Adrenal gland (tissue), 12 donors: ENCODE results near the gene PLOD2. TPM values are rescaled to one million over a fixed set of nuclear protein-coding genes. Genes with fewer than 3 reads are reported as not detected.

ENCODE experiments used
- DNase-seq, 7 donors: peaks; one replicate each; pipeline ENCODE4 v3.0.0-alpha.2; 2019 to 2020
- H3K27ac ChIP-seq, 5 donors: fragments of 200-600 bp; sonication (generic) in 4 of 5; 1 replicate in 3 of 5; 2 replicates in 2 of 5; pipeline versions ENCODE4 v1.5.1 to v1.8.0; 2016 to 2020; ENCODE audit warnings: mild to moderate bottlenecking in 1 of 5
- H3K27me3 ChIP-seq: fragments of 200-600 bp; 2 replicates; pipeline ENCODE4 v1.8.0; 2021
- H3K36me3 ChIP-seq, 2 donors: fragments of 200-600 bp; replicated peaks in 1 of 2; 1 replicate in 1 of 2; 2 replicates in 1 of 2; pipeline versions ENCODE4 v1.5.1 to v1.8.0; 2018 to 2022
- H3K4me1 ChIP-seq, 2 donors: fragments of 200-600 bp; replicated peaks in 1 of 2; 1 replicate in 1 of 2; 2 replicates in 1 of 2; pipeline versions ENCODE4 v1.5.1 to v1.8.0; 2018 to 2021
- H3K4me3 ChIP-seq, 4 donors: fragments of 200-600 bp; sonication (generic) in 3 of 4; one replicate each; pipeline ENCODE4 v1.5.1; 2016 to 2018
- H3K9me3 ChIP-seq, 3 donors: fragments of 200-600 bp; sonication (generic) in 1 of 3; replicated peaks in 1 of 3; 1 replicate in 2 of 3; 2 replicates in 1 of 3; pipeline versions ENCODE4 v1.5.1 to v1.8.0; 2016 to 2021
- POLR2A ChIP-seq, 2 donors: fragments of 450-650 bp; IDR thresholded peaks; one replicate each; pipeline ENCODE4 v1.6.1; 2017; ENCODE audit warnings: antibody characterized with exemption in 2 of 2, mild to moderate bottlenecking in 2 of 2, moderate library complexity in 1 of 2
- WGBS, 4 donors: extraction: QIAGEN DNeasy Blood & Tissue Kit in 2 of 4; methylation state at CpG; one replicate each; pipeline versions ENCODE4 v1.1.5 to v1.1.7; 2013 to 2017; 5-methylcytosine and 5-hydroxymethylcytosine counted together
- intact Hi-C, 2 donors: fragments of 100-400 bp; cut with DNase I; formaldehyde crosslinking; loops; one replicate each; pipeline versions ENCODE4 v1.14.1 to v1.15.0; 2022 to 2023
- polyA plus RNA-seq, 3 donors: library from polyadenylated mRNA; stranded (reverse); fragments of 200-250 nt in 2 of 3; fragments of 350-450 nt in 1 of 3; fragmentation: Illumina TruSeq in 1 of 3; extraction: RNeasy Lipid Tissue Mini Kit (QIAGEN cat#74804) in 1 of 3; gene quantifications; one replicate each; pipeline ENCODE4 v1.2.3, GENCODE V29; 2013 to 2014
- total RNA-seq, 9 donors: library from RNA; depleted of rRNA in 4 of 9; stranded (reverse); fragments of >200 nt in 4 of 9; fragments of 120-200 nt in 1 of 9; fragmentation: NEBNext Ultra II Directional in 1 of 9; extraction: Animal tissue kit (Norgen Biotek cat#: 25700) in 1 of 9; gene quantifications; one replicate each; pipeline versions ENCODE4 v1.1.0 to v1.2.4, GENCODE V29; 2013 to 2023
- TF ChIP-seq, protein P1 (sequence below), 6 experiments: fragments of 450-650 bp in 4 of 6; fragments of 200-600 bp in 2 of 6; sonication (generic) in 1 of 6; IDR thresholded peaks; 1 replicate in 5 of 6; 2 replicates in 1 of 6; pipeline versions ENCODE4 v1.5.1 to v1.8.0; 2016 to 2021; ENCODE audit warnings: antibody characterized with exemption in 6 of 6, mild to moderate bottlenecking in 2 of 6, moderate library complexity in 1 of 6
- donor health status: healthy with polysubstance abuse.
- donor health status: Bipolar disorder and iron deficiency.
- donor health status: DM: yes; HTN: yes; CAD: no.
- donor health status: DM: no; HTN: no; CAD: no.
- donor health status: DM: no; HTN: no; CAD: no.
- donor health status: DM: yes; HTN: yes; CAD: no.

PLOD2 gene
- total and polyA plus RNA-seq, 12 donors = 23.1 to 79.0 (median 41.7) TPM

DNA sequence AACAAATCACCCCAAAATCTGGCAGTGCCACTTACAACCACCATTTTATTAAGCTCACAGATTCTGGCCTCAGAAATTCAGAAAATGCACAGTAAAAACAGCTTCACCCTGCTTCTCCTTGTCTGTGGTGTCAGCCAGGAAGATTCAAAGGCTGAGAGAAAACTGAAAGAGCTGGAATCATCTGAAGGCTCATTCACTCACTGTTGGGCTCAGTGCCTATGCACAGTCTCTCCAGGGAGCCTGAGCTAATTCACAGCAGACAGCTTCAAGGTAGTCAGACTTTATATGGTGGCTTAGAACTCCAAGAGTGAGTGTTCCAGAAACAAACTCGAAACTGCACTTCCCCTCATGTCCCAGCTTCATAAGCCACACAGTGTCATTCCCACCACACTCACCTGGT, 16.5 kb upstream of the PLOD2 start:
- Histone ChIP-seq H3K27ac (no peak overlapping the region), H3K27me3 (no peaks in the 10 kb centered on the region), H3K36me3 (no peaks in the 10 kb centered on the region), H3K4me3 (no peak overlapping the region), H3K9me3 (no peaks in the 10 kb centered on the region), H3K4me1 (no peaks in the 10 kb centered on the region)
- TF ChIP-seq, protein P1, sequence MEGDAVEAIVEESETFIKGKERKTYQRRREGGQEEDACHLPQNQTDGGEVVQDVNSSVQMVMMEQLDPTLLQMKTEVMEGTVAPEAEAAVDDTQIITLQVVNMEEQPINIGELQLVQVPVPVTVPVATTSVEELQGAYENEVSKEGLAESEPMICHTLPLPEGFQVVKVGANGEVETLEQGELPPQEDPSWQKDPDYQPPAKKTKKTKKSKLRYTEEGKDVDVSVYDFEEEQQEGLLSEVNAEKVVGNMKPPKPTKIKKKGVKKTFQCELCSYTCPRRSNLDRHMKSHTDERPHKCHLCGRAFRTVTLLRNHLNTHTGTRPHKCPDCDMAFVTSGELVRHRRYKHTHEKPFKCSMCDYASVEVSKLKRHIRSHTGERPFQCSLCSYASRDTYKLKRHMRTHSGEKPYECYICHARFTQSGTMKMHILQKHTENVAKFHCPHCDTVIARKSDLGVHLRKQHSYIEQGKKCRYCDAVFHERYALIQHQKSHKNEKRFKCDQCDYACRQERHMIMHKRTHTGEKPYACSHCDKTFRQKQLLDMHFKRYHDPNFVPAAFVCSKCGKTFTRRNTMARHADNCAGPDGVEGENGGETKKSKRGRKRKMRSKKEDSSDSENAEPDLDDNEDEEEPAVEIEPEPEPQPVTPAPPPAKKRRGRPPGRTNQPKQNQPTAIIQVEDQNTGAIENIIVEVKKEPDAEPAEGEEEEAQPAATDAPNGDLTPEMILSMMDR (IDR thresholded peaks at IDR 0.05) = no peak
- no peak for TF ChIP-seq POLR2A (IDR thresholded peaks at IDR 0.05)
- intact Hi-C loops = loop anchor here in 1 of 2 donors (10.0 kb wide), 1 partner anchor 113 kb away; no protein-coding TSS in a partner anchor
- WGBS, 4 donors = 71 to 87% (median 81%) methylated on average over 1 of the region's 1 CpG
- DNase-seq = no peak

- H3K27ac ChIP-seq = no peak overlapping the region
- intact Hi-C loops = loop anchor here in 1 of 2 donors (10.0 kb wide), 1 partner anchor 112 kb away; no protein-coding TSS in a partner anchor
- no peak overlapping the region for H3K4me3 ChIP-seq
- TF ChIP-seq POLR2A (IDR thresholded peaks at IDR 0.05) = no peak
- TF ChIP-seq, protein P1 (IDR thresholded peaks at IDR 0.05) = no peak
- H3K36me3 ChIP-seq = no peaks in the 10 kb centered on the region
- no peaks in the 10 kb centered on the region for H3K9me3 ChIP-seq
- H3K27me3 ChIP-seq = no peaks in the 10 kb centered on the region
- WGBS, 4 donors = 76 to 83% (median 82%) methylated on average over 3 of the region's 3 CpGs
- DNase-seq = no peak
- H3K4me1 ChIP-seq = no peaks in the 10 kb centered on the region
Observed at GRCh38 chr3:146177072-146177471, 16.1 kb upstream of the PLOD2 start.

GRCh38 chr3:146172586-146172985, 11.6 kb upstream of the PLOD2 start:
- intact Hi-C loops = loop anchor here in 1 of 2 donors (10.0 kb wide), 1 partner anchor 108 kb away; no protein-coding TSS in a partner anchor
- TF ChIP-seq POLR2A (IDR thresholded peaks at IDR 0.05) = no peak
- TF ChIP-seq, protein P1 (IDR thresholded peaks at IDR 0.05) = no peak
- H3K4me1 ChIP-seq = no peaks in the 10 kb centered on the region
- H3K9me3 ChIP-seq = no peaks in the 10 kb centered on the region
- no peaks in the 10 kb centered on the region for H3K27me3 ChIP-seq
- 92 to 95% (median 93%) methylated on average over 1 of the region's 1 CpG for WGBS, 4 donors
- no peak overlapping the region for H3K27ac ChIP-seq
- DNase-seq = no peak
- H3K36me3 ChIP-seq = no peaks in the 10 kb centered on the region
- H3K4me3 ChIP-seq = no peak overlapping the region

DNA sequence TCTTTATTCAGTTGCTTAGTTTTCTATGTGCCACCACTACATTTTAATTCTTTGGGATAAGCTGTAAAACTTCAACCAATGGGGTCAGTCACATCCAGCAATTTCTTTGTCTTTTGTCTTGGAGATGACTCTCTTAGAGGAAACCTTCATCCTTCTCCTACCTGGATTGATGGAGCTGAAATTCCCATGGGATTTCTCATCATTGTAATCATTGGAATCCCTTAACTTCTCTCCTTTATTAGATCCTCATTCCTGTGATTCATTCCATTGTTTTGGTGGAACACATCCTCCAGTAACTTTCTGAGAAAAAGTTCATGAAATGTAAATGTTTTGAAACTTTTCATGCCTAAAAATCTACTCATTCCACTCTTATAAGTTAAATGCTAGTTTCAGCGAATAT, 9.6 kb upstream of the PLOD2 start:
- H3K36me3 ChIP-seq = no peaks in the 10 kb centered on the region
- peaks cover 5 to 12% of the 10 kb centered on the region in 2 donors for H3K4me1 ChIP-seq
- intact Hi-C loops = loop anchor here in 1 of 2 donors (10.0 kb wide), 1 partner anchor 106 kb away; no protein-coding TSS in a partner anchor
- no peak for DNase-seq
- H3K27ac ChIP-seq = no peak overlapping the region
- no peaks in the 10 kb centered on the region for H3K27me3 ChIP-seq
- no peaks in the 10 kb centered on the region for H3K9me3 ChIP-seq
- 94 to 97% (median 96%) methylated on average over 1 of the region's 1 CpG for WGBS, 4 donors
- H3K4me3 ChIP-seq = no peak overlapping the region
- TF ChIP-seq, protein P1 (IDR thresholded peaks at IDR 0.05) = no peak
- no peak for TF ChIP-seq POLR2A (IDR thresholded peaks at IDR 0.05)
